DMS53 treated with DMSO at 0.1 percent for 48 hours (cell line): Measurements from ENCODE around the gene CTAGE15.
"Not testable (repeated sequence)": the region's sequence is repeated elsewhere in the genome, so short reads cannot be mapped to it uniquely, and the experiment has no call there.

Source experiments
- DNase-seq: peaks from one replicate; lab custom pipeline; 2025; ENCODE audit not compliant: unreplicated experiment; lab: John Stamatoyannopoulos, UW

CTAGE15 gene

DNA sequence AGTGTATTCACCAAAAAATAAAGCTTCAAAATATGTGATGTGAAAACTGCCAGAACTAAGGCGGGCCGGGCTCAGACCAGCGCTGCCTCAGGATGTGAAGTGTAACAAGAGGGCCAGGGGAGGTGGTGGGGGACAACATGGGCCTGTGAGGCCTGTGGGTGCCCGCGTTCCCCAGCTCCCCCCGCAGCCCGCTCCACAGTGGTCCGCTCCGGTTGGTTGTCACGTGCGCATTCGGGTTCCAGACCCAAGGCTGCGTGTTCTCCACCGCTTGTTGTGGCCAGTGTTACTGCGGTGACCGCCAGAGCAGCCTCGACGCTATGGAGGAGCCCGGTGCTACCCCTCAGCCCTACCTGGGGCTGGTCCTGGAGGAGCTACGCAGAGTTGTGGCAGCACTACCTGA lies at the start of gene CTAGE15:
Gene CTAGE15, plus strand, starts transcription at position 301 of the 400 bp plus-strand sequence. Its CDS starts 17 bp downstream, at position 318.
- DNase-seq = not testable (repeated sequence)

GRCh38 chr7:143522309-143522916 lies 49.2 kb upstream of the CTAGE15 start:
- DNase-seq = not testable (repeated sequence)

GRCh38 chr7:143531169-143531926 lies 40.3 kb upstream of the CTAGE15 start:
- not testable (repeated sequence) for DNase-seq

DNA sequence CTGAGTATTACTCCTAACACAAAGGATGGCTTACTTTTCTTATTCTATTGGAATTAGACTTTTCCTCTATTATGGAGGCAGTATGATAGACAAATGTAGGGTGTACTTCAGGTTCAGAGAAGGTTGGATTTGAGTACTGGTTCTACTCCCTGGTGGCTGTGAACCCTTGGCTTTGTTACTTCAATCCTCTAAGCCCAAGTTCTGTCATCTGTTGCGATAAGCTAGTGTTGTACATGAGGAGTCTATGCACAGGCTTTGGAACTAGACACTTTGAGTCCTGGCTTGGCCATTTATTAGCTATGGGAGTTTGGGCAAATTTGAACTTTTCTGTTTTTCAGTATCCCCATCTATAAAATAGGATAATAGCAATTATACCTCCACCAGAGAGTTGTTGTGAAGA lies 39.7 kb upstream of the CTAGE15 start:
- not testable (repeated sequence) for DNase-seq

DNA sequence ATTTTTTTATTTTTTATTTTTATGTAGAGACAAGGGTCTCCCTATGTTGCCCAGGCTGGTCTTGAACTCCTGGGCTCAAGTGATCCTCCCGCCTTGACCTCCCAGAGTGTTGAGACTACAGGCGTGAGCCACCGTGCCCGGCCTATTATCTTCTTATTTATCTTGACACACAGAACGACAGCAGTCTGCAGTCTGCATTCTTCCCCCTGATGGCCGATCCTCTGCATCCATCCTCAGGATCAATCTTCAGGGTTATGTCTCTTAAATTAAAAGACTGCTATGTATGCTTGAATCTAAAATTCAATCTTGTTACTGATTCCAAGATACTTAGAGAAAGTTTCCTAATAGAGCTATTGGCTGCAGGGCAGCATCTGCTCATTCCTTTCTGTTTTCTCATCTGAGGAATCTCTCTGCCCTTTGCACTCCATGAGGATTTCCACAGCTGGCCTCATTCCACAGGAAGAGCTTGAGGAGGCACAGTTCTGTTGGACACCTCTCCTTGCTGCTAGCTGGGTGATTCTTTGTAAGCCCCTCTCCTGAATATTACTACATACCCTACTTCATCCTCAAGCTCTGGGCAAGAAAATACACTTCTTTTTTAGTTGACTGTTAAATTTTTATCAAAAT lies 38.3 kb upstream of the CTAGE15 start:
- DNase-seq = not testable (repeated sequence)

GRCh38 chr7:143536443-143536842 lies 35.2 kb upstream of the CTAGE15 start:
- DNase-seq = not testable (repeated sequence)

GRCh38 chr7:143543288-143544038 lies 28.1 kb upstream of the CTAGE15 start:
- DNase-seq = not testable (repeated sequence)

DNA sequence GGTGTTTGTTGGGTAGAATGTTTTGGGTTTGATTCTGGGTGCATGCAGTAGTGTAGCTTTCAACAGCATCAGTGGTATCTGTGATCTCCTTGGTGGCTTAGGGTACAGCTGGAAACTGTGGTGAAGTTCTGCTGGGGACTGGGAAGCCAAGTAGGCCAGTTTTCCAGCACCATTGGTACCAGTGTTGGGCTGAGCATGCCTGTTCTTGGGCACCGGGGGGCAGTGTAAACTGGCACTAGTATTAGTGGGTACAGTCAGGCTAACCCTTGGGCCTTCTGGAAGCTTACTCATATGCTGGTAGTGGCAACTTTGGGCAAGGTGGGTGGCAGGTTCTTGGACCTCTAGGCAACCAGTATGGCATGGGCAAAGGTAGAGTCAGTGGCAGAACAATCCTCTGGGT lies 15.6 kb upstream of the CTAGE15 start:
- not testable (repeated sequence) for DNase-seq

- DNase-seq = not testable (repeated sequence)
Observed at GRCh38 chr7:143563306-143563705, 8.3 kb upstream of the CTAGE15 start.

DNA sequence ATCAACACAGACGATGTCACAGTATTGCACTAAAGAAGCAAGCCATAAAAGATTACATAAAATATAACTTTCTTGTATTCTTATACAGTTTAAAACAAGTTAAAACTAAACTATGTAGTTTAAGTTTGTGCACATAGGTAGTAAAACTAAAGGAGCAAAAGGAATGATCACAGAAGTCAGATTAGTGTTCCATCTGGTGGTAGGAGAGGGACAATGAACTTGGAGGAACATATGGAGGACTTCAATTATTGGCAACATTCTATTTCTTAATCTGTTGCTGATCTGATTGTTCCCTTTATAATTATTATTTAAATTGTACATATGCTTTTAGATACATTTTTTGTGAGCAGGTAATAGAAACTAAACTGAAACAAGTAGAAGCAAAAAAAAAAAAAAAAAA lies 5.6 kb upstream of the CTAGE15 start:
- DNase-seq = not testable (repeated sequence)

GRCh38 chr7:143588183-143588582 lies 16.6 kb downstream of the CTAGE15 start:
- DNase-seq = not testable (repeated sequence)

GRCh38 chr7:143589897-143590296 lies 18.3 kb downstream of the CTAGE15 start:
- not testable (repeated sequence) for DNase-seq

DNA sequence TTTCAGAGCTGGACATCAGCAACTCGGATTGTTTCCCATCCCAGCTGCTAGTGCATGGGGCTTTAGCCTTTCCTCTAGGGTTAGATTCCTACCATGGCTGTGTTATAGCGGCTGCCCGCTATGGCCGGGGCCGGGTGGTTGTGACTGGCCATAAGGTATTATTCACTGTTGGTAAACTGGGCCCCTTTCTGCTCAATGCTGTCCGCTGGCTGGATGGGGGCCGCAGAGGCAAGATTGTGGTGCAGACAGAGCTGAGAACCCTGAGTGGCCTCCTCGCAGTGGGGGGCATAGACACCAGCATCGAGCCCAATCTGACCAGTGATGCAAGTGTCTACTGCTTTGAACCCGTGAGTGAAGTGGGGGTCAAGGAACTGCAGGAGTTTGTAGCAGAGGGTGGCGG lies 26.5 kb downstream of the CTAGE15 start:
- not testable (repeated sequence) for DNase-seq

- not testable (repeated sequence) for DNase-seq
Observed at GRCh38 chr7:143603549-143603948, 31.9 kb downstream of the CTAGE15 start.

DNA sequence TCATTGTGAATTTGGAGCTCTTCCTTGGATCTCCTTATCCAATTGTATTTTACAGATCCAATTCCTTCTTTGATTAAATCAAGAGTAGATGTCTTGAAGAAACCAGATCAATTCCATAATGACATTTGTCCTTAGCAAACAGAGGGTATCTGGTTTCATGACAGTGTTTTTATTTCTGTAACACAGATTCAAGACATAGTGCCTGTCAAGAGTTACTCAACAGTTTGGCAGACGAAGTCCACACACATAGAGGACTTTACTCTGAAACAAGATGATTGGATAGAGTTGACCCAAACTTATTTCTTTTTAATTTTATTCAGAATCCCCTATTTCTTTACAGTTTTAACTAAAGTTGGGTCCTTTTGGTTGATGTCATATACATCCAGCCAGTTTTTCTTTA lies 34.5 kb downstream of the CTAGE15 start:
- DNase-seq = not testable (repeated sequence)

DNA sequence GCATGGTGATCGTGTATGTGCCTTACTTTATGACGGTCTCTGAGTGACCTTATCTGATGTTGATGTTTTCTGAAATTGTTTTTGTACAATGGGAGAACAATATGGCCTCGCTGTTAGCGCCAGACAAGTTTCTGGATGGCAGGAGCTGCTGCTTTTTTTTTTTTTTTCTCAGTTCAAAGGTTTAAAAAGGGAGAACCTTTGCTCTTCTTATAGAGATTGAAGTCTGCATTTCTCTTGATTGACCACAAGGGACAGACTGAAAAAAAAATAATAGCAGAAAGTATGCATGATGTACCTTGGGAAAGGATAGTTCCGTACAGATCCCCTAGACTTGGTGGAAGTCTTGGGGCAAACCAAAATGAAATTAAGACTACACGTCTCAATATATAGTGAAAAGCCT lies 43.9 kb downstream of the CTAGE15 start:
- not testable (repeated sequence) for DNase-seq

DNA sequence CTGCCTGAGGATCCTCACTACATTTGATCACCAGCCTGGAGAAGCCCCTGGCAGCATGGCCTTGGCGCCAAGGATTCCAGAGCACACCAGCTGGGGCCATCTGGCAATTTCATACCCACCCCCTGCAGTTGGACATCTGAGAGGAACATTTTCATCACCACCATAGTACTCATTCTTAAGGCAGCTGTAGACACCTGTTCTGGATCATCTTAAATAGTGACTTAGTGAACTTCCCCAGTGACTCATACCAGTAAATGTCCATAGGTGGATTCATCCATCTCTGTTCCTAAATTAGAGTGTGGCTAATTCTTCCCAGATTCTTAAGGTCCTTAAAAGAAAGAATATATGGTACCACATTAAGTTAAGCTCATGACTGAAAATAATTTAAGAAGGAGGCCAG lies 45.6 kb downstream of the CTAGE15 start:
- DNase-seq = not testable (repeated sequence)

DNA sequence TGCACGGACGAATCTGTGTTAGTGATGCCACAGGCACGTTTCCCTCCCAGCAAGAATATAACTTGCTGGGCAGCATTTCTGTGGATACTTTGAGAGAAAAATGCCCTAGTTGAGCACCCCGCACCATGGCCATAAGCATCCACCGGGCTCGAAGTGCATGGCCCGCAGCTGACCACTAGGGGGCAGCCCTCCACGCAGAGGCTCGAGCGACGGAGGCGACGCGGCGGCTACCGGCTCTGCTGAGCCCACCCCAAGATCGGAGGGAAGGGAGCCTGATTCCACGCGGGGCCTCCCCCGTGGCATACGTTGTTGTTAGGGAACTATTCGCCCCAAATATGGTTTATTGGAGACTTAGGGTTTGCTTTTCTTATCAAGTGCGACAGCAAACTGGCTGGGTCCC lies 48.5 kb downstream of the CTAGE15 start:
- DNase-seq = not testable (repeated sequence)

GRCh38 chr7:143620646-143621045 lies 49.0 kb downstream of the CTAGE15 start, which contains the start of gene TCAF2:
TCAF2 (plus strand) TSS chr7:143620974.
- DNase-seq = not testable (repeated sequence)

DNA sequence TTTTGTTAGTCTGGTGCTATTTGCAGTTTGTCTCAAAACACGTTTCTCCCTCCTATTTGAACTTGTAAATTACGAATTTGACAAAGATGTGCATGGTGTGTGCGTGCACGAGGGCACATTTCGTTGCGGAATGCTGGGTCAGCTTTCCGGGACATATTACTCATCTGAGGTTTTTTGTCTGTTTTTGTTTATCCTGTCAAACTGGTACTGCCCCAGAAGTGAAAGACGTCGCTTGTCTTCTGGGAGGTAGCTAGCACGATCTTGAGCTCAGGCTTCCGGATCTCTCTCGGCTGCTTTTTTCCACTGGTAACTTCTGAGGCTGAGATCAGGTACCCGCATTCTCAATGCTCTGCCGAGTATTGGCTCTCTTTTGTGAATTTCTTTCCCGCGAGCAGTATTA lies 49.6 kb downstream of the CTAGE15 start:
- not testable (repeated sequence) for DNase-seq

GRCh38 chr7:143622130-143622529 lies 50.5 kb downstream of the CTAGE15 start:
- DNase-seq = not testable (repeated sequence)
